ENCODE results near the gene OR6C68. TPM values are rescaled to one million over a fixed set of nuclear protein-coding genes. Genes with fewer than 3 reads are reported as not detected.

OR6C68 gene
- total RNA-seq, 1 donor from 2014 or later, result not detected

GRCh38 chr12:55516391-55516790 is 24.2 kb downstream of the OR6C68 start:
- Mint-ChIP-seq H3K27ac (ENCODE audit: unreplicated experiment) (no peak overlapping the region), H3K4me1 (ENCODE audit: low read depth) (no peaks in the 10 kb centered on the region), H3K9me3 (ENCODE audit: low read depth) (peaks cover 4% of the 10 kb centered on the region), H3K27me3 (ENCODE audit: low read depth) (no peaks in the 10 kb centered on the region), H3K36me3 (ENCODE audit: low read depth) (no peaks in the 10 kb centered on the region), H3K4me3 (ENCODE audit: unreplicated experiment) (no peak overlapping the region)
- no peak for DNase-seq (ENCODE audit: low spot score)
- TF ChIP-seq CTCF (IDR thresholded peaks at IDR 0.05), result no peak

Other genes starting within 250 kb of the OR6C68 start
- gene OR6C74, start 247.8 kb upstream of the OR6C68 start, total RNA-seq, result not detected in 3 replicates
- gene OR6C6, start 195.8 kb upstream of the OR6C68 start, total RNA-seq, result not detected in 3 replicates
- not detected in 3 replicates for gene OR6C1, start 178.0 kb upstream of the OR6C68 start, total RNA-seq
- gene OR6C3, start 161.6 kb upstream of the OR6C68 start, total RNA-seq, result not detected in 3 replicates
- gene OR6C75, start 129.4 kb upstream of the OR6C68 start, total RNA-seq, result not detected in 3 replicates
- not detected in 3 replicates for gene OR6C65, start 91.8 kb upstream of the OR6C68 start, total RNA-seq
- gene OR6C76, start 66.1 kb upstream of the OR6C68 start, total RNA-seq, result not detected in 3 replicates
- not detected in 3 replicates for gene OR6C2, start 48.3 kb upstream of the OR6C68 start, total RNA-seq
- not detected in 3 replicates for gene OR6C70, start 22.2 kb upstream of the OR6C68 start, total RNA-seq
- not detected in 3 replicates for gene OR6C4, start 57.2 kb downstream of the OR6C68 start, total RNA-seq
- gene OR2AP1, start 80.1 kb downstream of the OR6C68 start, total RNA-seq, result not detected in 3 replicates
- not detected in 3 replicates for gene OR10P1, start 144.5 kb downstream of the OR6C68 start, total RNA-seq
- gene ITGA7, start 215.5 kb downstream of the OR6C68 start, total RNA-seq, result 5.6 to 32.4 TPM (median 31.6 TPM) in 3 replicates
- 67.3 to 78.4 TPM (median 77.2 TPM) in 3 replicates for gene BLOC1S1, start 223.7 kb downstream of the OR6C68 start, total RNA-seq
- 2.3 to 3.7 TPM (median 3.2 TPM) in 3 replicates for gene RDH5, start 228.0 kb downstream of the OR6C68 start, total RNA-seq
- 1,244 to 1,365 TPM (median 1,317 TPM) in 3 replicates for gene CD63, start 236.6 kb downstream of the OR6C68 start, total RNA-seq

Measured in chondrocyte (in vitro differentiated cells).